HEK293 (cell line): ENCODE data around the gene SYNGAP1.
A peak's percentile ranks its signal among the peaks of the same experiment; 100 is the strongest.

Experiments used
- CTCF ChIA-PET: fragments of 350-600 bp; formaldehyde crosslinking; extraction: SDS; loops from one replicate; lab custom pipeline; 2021; ENCODE audit warnings: antibody characterized with exemption; lab: Yijun Ruan, JAX
- POLR2A ChIA-PET: fragments of 300-600 bp; formaldehyde crosslinking; extraction: SDS; loops from one replicate; lab custom pipeline; 2020; ENCODE audit warnings: antibody characterized with exemption, inconsistent platforms; lab: Yijun Ruan, JAX
- H3K27ac ChIP-seq: fragments of 200-500 bp; sonication (Bioruptor generic); 2 replicates; pipeline ENCODE4 v1.5.1; 2014; ENCODE audit warnings: low read depth, low read length, control low read depth, inconsistent platforms; ENCODE audit errors: extremely low read depth
- H3K36me3 ChIP-seq, 2 experiments: fragments of 200-500 bp in 1 of 2; sonication (Bioruptor generic) in 1 of 2; 1 replicate in 1 of 2; 2 replicates in 1 of 2; pipeline ENCODE4 v1.5.1; 2014 to 2017; ENCODE audit warnings: inconsistent platforms in 2 of 2, low read length in 2 of 2; ENCODE audit not compliant: control insufficient read depth in 2 of 2, insufficient read depth in 1 of 2
- H3K4me1 ChIP-seq: fragments of 200-500 bp; sonication (Bioruptor generic); 2 replicates; pipeline ENCODE4 v1.5.1; 2014; ENCODE audit warnings: mild to moderate bottlenecking, low read length, inconsistent platforms; ENCODE audit not compliant: control insufficient read depth, insufficient read depth
- H3K4me3 ChIP-seq: 2 replicates; pipeline ENCODE4 v1.5.1; 2011; ENCODE audit warnings: low read depth, mild to moderate bottlenecking, control low read depth, low read length, moderate library complexity
- H3K9me3 ChIP-seq: fragments of 200-500 bp; sonication (Bioruptor generic); 2 replicates; pipeline ENCODE4 v1.5.1; 2014; ENCODE audit warnings: low read depth, low read length, inconsistent platforms; ENCODE audit not compliant: control insufficient read depth, insufficient read depth
- EGR2 ChIP-seq: fragments of 450-650 bp; formaldehyde crosslinking; IDR thresholded peaks from 2 replicates; pipeline ENCODE4 v1.5.1; 2016; ENCODE audit warnings: low read depth, missing biosample characterization, missing genetic modification characterization
- KLF16 ChIP-seq: fragments of 450-650 bp; formaldehyde crosslinking; IDR thresholded peaks from 2 replicates; pipeline ENCODE4 v1.5.1; 2017; ENCODE audit warnings: missing biosample characterization, missing genetic modification characterization
- ZBTB17 ChIP-seq: fragments of 450-650 bp; formaldehyde crosslinking; IDR thresholded peaks from 2 replicates; pipeline ENCODE4 v1.5.1; 2016; ENCODE audit warnings: missing biosample characterization, missing genetic modification characterization
- ZBTB48 ChIP-seq: fragments of 450-650 bp; formaldehyde crosslinking; IDR thresholded peaks from 2 replicates; pipeline ENCODE4 v1.5.1; 2016; ENCODE audit warnings: missing biosample characterization, missing genetic modification characterization
- ZFHX2 ChIP-seq: fragments of 450-650 bp; formaldehyde crosslinking; conservative IDR thresholded peaks from 2 replicates; pipeline ENCODE4 v1.5.1; 2016; ENCODE audit warnings: missing biosample characterization, missing genetic modification characterization
- ZNF140 ChIP-seq: fragments of 450-650 bp; formaldehyde crosslinking; IDR thresholded peaks from 2 replicates; pipeline ENCODE4 v1.5.1; 2016; ENCODE audit warnings: missing biosample characterization, missing genetic modification characterization
- ZNF341 ChIP-seq: fragments of 450-650 bp; formaldehyde crosslinking; IDR thresholded peaks from 2 replicates; pipeline ENCODE4; 2016; ENCODE audit warnings: low read depth, missing biosample characterization, missing genetic modification characterization
- ZNF521 ChIP-seq: fragments of 450-650 bp; formaldehyde crosslinking; IDR thresholded peaks from 2 replicates; pipeline ENCODE4 v1.5.1; 2017; ENCODE audit warnings: missing biosample characterization, mild to moderate bottlenecking, missing genetic modification characterization
- ZNF610 ChIP-seq: fragments of 450-650 bp; formaldehyde crosslinking; IDR thresholded peaks from 2 replicates; pipeline ENCODE4 v1.5.1; 2016; ENCODE audit warnings: missing biosample characterization, missing genetic modification characterization, borderline replicate concordance
- ZNF626 ChIP-seq: fragments of 450-650 bp; sonication (Bioruptor Pico); formaldehyde crosslinking; IDR thresholded peaks from 2 replicates; pipeline ENCODE4 v1.5.1; 2018; ENCODE audit warnings: missing biosample characterization, missing genetic modification characterization, inconsistent platforms
- TF ChIP-seq, protein P1 (sequence below): fragments of 450-650 bp; formaldehyde crosslinking; IDR thresholded peaks from 2 replicates; pipeline ENCODE4 v1.5.1; 2016; ENCODE audit warnings: missing biosample characterization, missing genetic modification characterization
- TF ChIP-seq, protein P2 (sequence below): fragments of 450-650 bp; formaldehyde crosslinking; IDR thresholded peaks from 2 replicates; pipeline ENCODE4 v1.5.1; 2016; ENCODE audit warnings: missing biosample characterization, missing genetic modification characterization
- TF ChIP-seq, protein P3 (sequence below): fragments of 450-650 bp; formaldehyde crosslinking; IDR thresholded peaks from 2 replicates; pipeline ENCODE4 v1.5.1; 2016; ENCODE audit warnings: missing biosample characterization, missing genetic modification characterization

SYNGAP1 gene

DNA sequence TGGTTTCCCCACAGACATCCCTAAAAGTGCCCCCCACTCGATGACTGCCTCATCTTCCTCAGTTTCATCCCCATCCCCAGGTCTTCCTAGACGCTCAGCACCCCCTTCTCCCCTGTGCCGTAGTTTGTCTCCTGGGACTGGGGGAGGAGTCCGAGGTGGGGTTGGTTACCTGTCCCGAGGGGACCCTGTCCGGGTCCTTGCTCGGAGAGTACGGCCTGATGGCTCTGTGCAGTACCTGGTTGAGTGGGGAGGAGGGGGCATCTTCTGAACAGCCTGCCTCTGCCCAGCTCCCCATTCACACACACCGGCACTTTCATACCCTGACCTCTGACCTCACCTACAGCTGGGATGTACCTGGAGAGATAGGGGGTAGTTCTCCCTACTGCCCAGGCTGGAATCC is 4.0 kb upstream of the SYNGAP1 start:
- Histone ChIP-seq H3K36me3 (peaks cover 0 to 44% of the 10 kb centered on the region in 2 experiments; a peak in 1 of 3 replicates), H3K4me3 (no peak overlapping the region), H3K27ac (no peak overlapping the region), H3K4me1 (peaks cover 2% of the 10 kb centered on the region; the same call in 1 of the 2 replicates), H3K9me3 (no peaks in the 10 kb centered on the region)
- CTCF ChIA-PET = interaction anchor here (0.7 to 2.1 kb wide), 7 partner anchors 10 to 139 kb away, joined by 3 to 11 read pairs (median 5); partner anchors contain the start of genes B3GALT4 and ZBTB9
- POLR2A ChIA-PET = no interaction called here
- peak; percentile 50 for TF ChIP-seq ZNF341 (tag by site-specific recombination)
- no peak for TF ChIP-seq ZBTB17 (tag by site-specific recombination)

DNA sequence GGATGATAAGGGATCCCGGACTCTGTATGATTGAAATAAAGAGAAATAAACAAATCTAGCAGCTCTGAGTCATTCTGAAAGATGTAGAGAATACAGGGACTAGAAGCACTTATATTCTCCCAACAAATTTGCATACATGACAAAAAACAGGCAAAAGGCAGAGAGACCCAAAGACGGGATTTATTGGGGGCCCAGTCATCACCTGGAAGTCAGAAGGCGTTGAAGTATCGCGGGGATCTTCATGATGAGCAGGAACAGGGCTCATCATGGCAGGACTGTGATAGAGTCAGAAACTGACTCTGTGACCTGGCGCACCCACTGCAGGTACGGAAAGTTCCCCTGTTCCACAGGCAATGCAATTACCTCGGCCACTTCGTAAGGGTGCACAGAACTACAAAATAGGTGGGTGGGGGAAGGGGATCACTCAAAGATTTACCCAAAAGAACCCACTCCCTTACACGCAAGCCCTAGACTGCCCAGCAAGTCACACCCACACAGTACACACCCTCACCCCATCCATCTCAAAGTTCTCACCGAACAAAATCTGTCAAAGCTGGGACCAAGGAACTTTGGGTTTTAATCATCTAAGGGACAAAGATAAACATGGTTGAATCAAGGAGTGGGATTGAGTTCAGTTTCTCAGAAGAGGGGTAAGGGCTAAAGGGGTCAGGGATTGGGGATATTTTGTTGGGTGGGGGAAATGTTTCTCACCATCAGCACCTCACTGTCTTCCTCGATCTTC is 3.3 kb upstream of the SYNGAP1 start:
- peak overlapping the region; percentile 40 for H3K4me3 ChIP-seq
- ChIA-PET CTCF (interaction anchor here (0.7 to 2.1 kb wide), 6 partner anchors 10 to 137 kb away, joined by 3 to 7 read pairs (median 4); partner anchors contain the start of gene ZBTB9), POLR2A (interaction anchor here (0.6 to 3.4 kb wide), 3 partner anchors 10 to 169 kb away, joined by 4 to 14 read pairs (median 6); partner anchors contain the start of gene ZBTB9)
- H3K27ac ChIP-seq = no peak overlapping the region
- H3K36me3 ChIP-seq = peaks cover 0 to 44% of the 10 kb centered on the region in 2 experiments; a peak in 1 of 3 replicates
- TF ChIP-seq, protein P1, sequence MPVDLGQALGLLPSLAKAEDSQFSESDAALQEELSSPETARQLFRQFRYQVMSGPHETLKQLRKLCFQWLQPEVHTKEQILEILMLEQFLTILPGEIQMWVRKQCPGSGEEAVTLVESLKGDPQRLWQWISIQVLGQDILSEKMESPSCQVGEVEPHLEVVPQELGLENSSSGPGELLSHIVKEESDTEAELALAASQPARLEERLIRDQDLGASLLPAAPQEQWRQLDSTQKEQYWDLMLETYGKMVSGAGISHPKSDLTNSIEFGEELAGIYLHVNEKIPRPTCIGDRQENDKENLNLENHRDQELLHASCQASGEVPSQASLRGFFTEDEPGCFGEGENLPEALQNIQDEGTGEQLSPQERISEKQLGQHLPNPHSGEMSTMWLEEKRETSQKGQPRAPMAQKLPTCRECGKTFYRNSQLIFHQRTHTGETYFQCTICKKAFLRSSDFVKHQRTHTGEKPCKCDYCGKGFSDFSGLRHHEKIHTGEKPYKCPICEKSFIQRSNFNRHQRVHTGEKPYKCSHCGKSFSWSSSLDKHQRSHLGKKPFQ = 0 out of 2 replicates have a peak, but pooled peaks have one; percentile 21
- TF ChIP-seq ZNF140 (tag by site-specific recombination) (no peak), ZNF521 (tag by site-specific recombination) (no peak), ZNF610 (no peak), KLF16 (tag by site-specific recombination) (no peak), EGR2 (tag by site-specific recombination) (peak; percentile 7; the same call in 1 of the 2 replicates), ZNF626 (tag by site-specific recombination) (no peak), ZBTB48 (tag by site-specific recombination) (peak; percentile 44; the same call in 1 of the 2 replicates), ZFHX2 (tag by site-specific recombination) (peak; percentile 59)
- TF ChIP-seq, protein P2, sequence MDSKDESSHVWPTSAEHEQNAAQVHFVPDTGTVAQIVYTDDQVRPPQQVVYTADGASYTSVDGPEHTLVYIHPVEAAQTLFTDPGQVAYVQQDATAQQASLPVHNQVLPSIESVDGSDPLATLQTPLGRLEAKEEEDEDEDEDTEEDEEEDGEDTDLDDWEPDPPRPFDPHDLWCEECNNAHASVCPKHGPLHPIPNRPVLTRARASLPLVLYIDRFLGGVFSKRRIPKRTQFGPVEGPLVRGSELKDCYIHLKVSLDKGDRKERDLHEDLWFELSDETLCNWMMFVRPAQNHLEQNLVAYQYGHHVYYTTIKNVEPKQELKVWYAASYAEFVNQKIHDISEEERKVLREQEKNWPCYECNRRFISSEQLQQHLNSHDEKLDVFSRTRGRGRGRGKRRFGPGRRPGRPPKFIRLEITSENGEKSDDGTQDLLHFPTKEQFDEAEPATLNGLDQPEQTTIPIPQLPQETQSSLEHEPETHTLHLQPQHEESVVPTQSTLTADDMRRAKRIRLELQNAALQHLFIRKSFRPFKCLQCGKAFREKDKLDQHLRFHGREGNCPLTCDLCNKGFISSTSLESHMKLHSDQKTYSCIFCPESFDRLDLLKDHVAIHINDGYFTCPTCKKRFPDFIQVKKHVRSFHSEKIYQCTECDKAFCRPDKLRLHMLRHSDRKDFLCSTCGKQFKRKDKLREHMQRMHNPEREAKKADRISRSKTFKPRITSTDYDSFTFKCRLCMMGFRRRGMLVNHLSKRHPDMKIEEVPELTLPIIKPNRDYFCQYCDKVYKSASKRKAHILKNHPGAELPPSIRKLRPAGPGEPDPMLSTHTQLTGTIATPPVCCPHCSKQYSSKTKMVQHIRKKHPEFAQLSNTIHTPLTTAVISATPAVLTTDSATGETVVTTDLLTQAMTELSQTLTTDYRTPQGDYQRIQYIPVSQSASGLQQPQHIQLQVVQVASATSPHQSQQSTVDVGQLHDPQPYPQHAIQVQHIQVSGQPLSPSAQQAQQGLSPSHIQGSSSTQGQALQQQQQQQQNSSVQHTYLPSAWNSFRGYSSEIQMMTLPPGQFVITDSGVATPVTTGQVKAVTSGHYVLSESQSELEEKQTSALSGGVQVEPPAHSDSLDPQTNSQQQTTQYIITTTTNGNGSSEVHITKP (tag by site-specific recombination) = peak; percentile 46; the same call in 1 of the 2 replicates
- TF ChIP-seq, protein P3, sequence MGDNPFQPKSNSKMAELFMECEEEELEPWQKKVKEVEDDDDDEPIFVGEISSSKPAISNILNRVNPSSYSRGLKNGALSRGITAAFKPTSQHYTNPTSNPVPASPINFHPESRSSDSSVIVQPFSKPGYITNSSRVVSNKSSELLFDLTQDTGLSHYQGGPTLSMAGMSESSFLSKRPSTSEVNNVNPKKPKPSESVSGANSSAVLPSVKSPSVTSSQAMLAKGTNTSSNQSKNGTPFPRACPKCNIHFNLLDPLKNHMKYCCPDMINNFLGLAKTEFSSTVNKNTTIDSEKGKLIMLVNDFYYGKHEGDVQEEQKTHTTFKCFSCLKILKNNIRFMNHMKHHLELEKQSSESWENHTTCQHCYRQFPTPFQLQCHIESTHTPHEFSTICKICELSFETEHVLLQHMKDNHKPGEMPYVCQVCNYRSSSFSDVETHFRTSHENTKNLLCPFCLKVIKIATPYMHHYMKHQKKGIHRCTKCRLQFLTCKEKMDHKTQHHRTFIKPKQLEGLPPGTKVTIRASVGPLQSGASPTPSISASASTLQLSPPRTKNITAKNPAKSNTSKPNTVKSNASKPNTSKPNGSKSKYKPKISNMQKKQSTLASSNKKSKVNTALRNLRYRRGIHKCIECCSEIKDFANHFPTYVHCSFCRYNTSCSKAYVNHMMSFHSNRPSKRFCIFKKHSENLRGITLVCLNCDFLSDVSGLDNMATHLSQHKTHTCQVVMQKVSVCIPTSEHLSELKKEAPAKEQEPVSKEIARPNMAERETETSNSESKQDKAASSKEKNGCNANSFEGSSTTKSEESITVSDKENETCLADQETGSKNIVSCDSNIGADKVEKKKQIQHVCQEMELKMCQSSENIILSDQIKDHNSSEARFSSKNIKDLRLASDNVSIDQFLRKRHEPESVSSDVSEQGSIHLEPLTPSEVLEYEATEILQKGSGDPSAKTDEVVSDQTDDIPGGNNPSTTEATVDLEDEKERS (tag by site-specific recombination) = no peak
- H3K4me1 ChIP-seq = no peaks in the 10 kb centered on the region
- H3K9me3 ChIP-seq = no peaks in the 10 kb centered on the region
